Stimulated activated CD8-positive, alpha-beta memory T cell treated with anti-CD3 and anti-CD28 coated beads, Interleukin-4, amount 100 ng/mL, for 24 hours (primary cell): ENCODE data around the gene TRERF1.

ENCODE experiments used
- DNase-seq: peaks from one replicate; pipeline ENCODE4 v3.0.0-alpha.2; 2020; ENCODE audit warnings: low read depth

TRERF1 gene

GRCh38 chr6:42306439-42307140 is 145.1 kb downstream of the TRERF1 start:
- no peak for DNase-seq

- no peak for DNase-seq
These were observed 147.5 kb downstream of the TRERF1 start for GRCh38 chr6:42304053-42304712.

- no peak for DNase-seq
These were observed 149.3 kb downstream of the TRERF1 start for GRCh38 chr6:42302411-42302810.

GRCh38 chr6:42301986-42302385 is 149.7 kb downstream of the TRERF1 start:
- no peak for DNase-seq

GRCh38 chr6:42300701-42301100 is 151.0 kb downstream of the TRERF1 start:
- no peak for DNase-seq

GRCh38 chr6:42300185-42300584 is 151.5 kb downstream of the TRERF1 start:
- DNase-seq, result no peak

- DNase-seq, result no peak
These were observed 154.1 kb downstream of the TRERF1 start for GRCh38 chr6:42297661-42298060.

- DNase-seq, result no peak
These were observed 155.1 kb downstream of the TRERF1 start for GRCh38 chr6:42296614-42297013.

- DNase-seq, result no peak
These were observed 156.0 kb downstream of the TRERF1 start for GRCh38 chr6:42295677-42296076.

GRCh38 chr6:42295181-42295580 is 156.5 kb downstream of the TRERF1 start:
- no peak for DNase-seq

GRCh38 chr6:42294759-42295158 is 157.0 kb downstream of the TRERF1 start:
- no peak for DNase-seq

- DNase-seq, result no peak
These were observed 158.2 kb downstream of the TRERF1 start for GRCh38 chr6:42293386-42293977.

- DNase-seq, result no peak
These were observed 159.6 kb downstream of the TRERF1 start for GRCh38 chr6:42292004-42292740.

- no peak for DNase-seq
These were observed 164.0 kb downstream of the TRERF1 start for GRCh38 chr6:42287756-42288155.

GRCh38 chr6:42281570-42281969 is 170.2 kb downstream of the TRERF1 start:
- peak; percentile 33 for DNase-seq

GRCh38 chr6:42280966-42281533 is 170.7 kb downstream of the TRERF1 start:
- no peak for DNase-seq

- DNase-seq, result no peak
These were observed 171.6 kb downstream of the TRERF1 start for GRCh38 chr6:42279966-42280629.

GRCh38 chr6:42279144-42279781 is 172.5 kb downstream of the TRERF1 start:
- DNase-seq, result no peak

- DNase-seq, result no peak
These were observed 173.4 kb downstream of the TRERF1 start for GRCh38 chr6:42278131-42278853.

GRCh38 chr6:42276034-42276890 is 175.5 kb downstream of the TRERF1 start:
- DNase-seq, result no peak
